HG02571 (cell line): Measurements from ENCODE around the gene WSB1.
"Not testable (repeated sequence)": the region's sequence is repeated elsewhere in the genome, so short reads cannot be mapped to it uniquely, and the experiment has no call there.

Source experiments
- ATAC-seq: cut with Tn5 transposase; IDR thresholded peaks from one replicate; pipeline ENCODE4 v1.9.1; 2021; ENCODE audit warnings: mild to moderate bottlenecking, moderate library complexity; ENCODE audit not compliant: unreplicated experiment

Gene WSB1

GRCh38 chr17:27313301-27313700 is 19.4 kb downstream of the WSB1 start:
- no peak for ATAC-seq

GRCh38 chr17:27315322-27315721 is 21.4 kb downstream of the WSB1 start:
- no peak for ATAC-seq

- ATAC-seq: no peak
These were observed 22.0 kb downstream of the WSB1 start for GRCh38 chr17:27315796-27316465.

DNA sequence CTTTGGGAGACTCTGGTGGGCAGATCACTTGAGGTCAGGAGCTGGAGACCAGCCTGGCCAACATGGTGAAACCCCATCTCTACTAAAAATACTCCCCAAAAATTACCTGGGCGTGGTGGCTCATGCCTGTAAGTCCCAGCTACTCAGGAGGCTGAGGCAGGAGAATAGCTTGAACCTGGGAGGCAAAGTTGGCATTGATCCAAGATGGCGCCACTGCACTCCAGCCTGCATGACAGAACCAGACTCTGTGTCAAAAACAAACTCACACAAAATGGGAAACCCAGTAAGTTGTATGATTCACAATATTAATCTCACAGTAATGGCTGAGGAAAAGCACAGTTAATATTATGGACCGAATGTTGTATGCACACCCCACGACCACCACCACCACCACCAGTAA is 24.3 kb downstream of the WSB1 start:
- ATAC-seq: no peak

GRCh38 chr17:27318633-27319032 is 24.7 kb downstream of the WSB1 start:
- ATAC-seq: no peak

DNA sequence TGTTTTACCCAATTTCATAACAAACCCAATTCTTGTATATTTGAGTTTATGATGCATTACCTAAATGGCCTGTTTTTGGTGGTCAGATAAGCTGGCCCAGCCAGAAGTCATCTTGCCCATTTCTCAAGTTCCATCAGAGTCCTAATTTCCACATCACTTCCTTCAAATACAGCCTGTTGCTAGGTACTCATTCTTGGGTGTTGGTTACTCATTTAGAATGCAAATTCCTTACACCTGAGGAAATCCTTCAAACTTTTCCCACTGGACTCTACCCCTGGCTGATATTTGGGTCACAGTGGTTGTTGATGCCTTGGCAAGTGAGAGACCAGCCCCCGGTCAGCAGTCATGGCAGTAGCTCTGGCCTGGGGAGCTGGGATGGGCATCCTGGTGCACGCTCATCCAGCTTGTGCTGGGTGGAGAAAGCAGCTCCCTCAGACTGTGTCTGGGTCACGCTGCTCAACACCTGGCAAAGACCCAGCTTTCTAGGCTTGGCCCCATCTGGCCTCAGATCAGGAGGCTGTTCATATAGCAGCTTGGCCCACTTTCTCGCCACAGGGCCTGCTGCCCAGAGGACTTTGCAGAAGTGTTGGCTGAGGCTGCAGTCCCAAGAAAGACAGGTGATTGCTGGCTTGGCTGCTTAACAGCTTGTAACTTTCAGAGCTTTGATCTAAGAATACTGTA is 25.8 kb downstream of the WSB1 start:
- ATAC-seq: no peak

DNA sequence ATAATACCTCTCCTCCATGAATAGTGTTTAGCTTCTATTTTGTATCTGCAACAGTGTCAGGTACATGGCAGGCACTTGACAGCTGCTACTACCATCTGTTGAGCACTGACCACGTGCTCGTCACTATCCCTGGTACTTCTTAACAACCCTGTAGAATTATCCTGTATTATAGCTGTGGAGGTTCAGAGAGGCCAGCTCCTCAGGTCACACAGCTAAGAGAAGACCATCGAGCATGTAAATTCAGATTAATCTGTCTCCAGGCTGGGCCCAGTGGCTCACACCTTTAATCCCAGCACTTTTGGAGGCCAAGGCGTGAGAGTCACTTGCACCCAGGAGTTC is 26.3 kb downstream of the WSB1 start:
- ATAC-seq: no peak

DNA sequence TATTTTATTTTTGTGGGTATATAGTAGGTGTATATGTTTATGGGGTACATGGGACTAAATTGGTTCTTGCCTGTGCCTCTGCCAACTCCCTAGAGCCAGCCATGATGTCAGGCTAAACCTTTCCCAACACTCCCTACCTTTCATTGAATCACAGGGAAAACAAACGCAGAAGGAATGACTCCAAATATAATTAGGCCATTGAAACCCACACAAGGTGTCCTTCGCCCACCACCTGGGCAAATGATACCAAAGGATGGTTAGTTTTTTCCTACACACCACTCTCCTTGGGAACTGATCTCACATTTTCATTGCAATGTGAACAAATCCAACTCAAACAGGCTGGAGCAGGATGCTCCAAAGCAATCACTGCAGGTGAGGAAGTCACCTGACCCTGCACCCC is 27.5 kb downstream of the WSB1 start:
- ATAC-seq: no peak

GRCh38 chr17:27322026-27322425 is 28.1 kb downstream of the WSB1 start:
- ATAC-seq: no peak

DNA sequence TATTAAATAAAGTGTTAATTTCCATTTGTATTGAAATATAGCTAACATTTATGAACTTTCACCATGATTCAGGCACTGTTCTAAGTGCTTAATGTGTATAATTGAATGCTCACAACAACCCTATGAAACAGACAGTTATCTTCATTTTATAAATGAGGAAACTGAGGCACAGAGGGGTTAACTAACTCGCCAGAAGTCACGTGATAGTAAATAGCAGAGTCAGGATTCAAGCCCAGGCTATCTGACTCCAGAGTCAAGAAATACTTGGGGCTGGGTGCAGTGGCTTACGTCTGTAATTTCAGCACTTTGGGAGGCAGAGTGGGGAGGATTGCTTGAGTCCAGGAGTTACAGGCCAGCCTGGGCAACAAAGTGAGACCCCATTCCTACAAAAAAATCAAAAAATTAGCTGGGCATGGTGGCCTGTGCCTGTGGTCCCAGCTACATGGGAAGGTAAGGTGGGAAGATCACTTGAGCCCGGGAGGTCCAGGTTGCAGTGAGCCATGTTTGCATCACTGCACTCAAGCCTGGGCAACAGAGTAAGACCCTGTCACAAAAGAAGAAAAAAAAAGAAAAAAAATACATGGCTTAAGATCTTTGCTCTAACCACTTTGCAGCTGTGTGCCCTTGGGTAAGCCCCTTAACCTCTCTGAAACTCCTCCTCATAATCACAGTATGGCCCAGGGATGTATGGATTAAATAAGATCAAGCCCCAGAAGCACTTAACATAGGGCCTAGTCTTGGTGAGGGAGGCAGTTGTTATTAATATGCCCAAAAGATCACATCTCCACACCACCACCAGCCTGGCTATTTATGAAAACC is 29.0 kb downstream of the WSB1 start:
- ATAC-seq: no peak

DNA sequence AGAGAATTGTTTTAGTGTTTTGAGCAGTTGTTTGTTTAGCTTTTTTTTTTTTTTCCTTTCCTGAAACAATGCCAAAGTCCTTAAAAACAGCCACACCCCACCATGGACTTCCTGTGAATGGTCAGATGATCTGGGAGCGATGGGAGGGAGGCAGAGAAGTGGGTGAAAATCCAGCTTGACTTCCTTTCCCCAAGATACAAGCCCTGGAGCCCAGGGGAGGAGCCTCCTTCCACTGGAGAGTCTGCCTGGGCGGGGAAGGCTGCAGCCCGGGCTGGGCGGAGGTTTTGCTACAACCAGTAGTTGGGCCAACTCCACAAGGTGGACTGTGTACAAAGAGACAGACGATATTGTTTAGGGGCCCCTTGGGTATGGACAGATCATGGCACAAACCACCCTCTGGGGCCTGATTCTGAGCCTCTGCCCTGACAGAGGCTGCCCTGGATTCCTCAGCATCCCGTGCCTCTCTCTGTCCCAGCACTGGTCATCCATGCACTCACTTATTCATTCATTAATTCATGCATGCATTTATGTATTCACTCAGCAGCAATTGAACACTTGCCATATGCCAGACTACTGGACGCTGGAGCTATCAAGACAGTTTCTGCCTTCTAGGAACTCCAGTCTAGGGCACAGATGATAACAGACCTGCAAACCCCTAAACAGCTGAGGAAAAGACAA is 29.8 kb downstream of the WSB1 start:
- no peak for ATAC-seq

- no peak for ATAC-seq
These were observed 30.9 kb downstream of the WSB1 start for GRCh38 chr17:27324771-27325339.

GRCh38 chr17:27326051-27326450 is 32.1 kb downstream of the WSB1 start:
- no peak for ATAC-seq

GRCh38 chr17:27326585-27326984 is 32.7 kb downstream of the WSB1 start:
- ATAC-seq: no peak

DNA sequence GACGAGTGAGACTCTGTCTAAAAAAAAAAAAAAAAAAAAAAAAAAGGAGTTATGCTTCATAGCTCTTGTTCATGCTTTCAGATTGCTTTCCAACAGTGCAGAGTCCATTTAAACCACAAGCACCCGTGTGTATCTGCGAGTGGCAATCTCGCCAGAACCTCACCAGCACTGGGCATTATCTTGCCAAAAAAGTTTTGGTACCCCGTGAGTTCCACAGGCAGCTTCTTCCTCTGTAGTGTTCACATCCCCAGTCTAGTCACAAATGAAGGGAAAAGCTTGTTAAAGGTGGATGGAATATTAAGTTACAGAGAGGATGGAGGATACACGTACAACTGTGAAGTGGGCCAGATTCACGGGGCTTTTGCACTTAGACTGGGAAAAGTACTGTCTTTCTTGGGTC is 33.5 kb downstream of the WSB1 start:
- no peak for ATAC-seq

DNA sequence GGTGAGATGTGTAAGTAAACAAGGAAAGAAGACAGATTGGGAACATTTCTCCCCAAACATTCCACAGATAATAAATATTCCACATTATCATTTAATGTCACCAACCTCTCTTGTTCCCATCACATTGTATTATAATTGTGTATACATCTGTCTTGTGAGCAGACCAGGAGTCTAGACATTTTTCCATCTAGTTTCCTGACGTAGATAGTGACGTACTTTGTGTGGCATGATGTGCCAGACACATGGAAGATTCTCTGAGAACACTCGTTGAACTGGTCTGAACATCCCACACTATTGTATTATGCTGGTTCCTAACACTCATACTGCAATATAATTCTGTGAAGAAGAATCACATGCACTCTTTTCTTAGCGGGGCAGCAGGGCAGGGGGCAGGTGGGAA is 34.0 kb downstream of the WSB1 start:
- ATAC-seq: no peak

DNA sequence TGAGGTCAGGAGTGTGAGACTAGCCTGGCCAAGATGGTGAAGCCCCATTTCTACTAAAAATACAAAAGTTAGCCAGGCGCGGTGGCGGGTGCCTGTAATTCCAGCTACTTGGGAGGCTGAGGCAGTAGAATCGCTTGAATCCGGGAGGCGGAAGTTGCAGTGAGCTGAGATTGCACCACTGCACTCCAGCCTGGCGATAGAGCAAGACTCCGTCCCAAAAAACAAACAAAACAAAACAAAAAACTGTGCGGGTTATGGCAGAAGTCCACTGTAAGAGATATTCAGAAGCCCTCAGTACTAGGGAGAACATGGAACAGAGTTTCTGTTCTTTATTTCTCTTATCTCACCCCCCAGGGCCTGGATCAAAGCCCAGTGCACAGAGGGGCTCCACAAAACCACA is 34.8 kb downstream of the WSB1 start:
- not testable (repeated sequence) for ATAC-seq

GRCh38 chr17:27329146-27329805 is 35.4 kb downstream of the WSB1 start:
- ATAC-seq: no peak

- ATAC-seq: no peak
These were observed 38.1 kb downstream of the WSB1 start for GRCh38 chr17:27332047-27332393.

- peak; percentile 83 for ATAC-seq
These were observed 38.8 kb downstream of the WSB1 start for GRCh38 chr17:27332485-27333409.
